ENCODE measurements around the gene ZG16B. TPM values are rescaled to one million over a fixed set of nuclear protein-coding genes. Genes with fewer than 3 reads are reported as not detected.
A peak's percentile ranks its signal among the peaks of the same experiment; 100 is the strongest.

Gene ZG16B
- total RNA-seq, 1 experiment from 2014 or later: 1.8 TPM

DNA sequence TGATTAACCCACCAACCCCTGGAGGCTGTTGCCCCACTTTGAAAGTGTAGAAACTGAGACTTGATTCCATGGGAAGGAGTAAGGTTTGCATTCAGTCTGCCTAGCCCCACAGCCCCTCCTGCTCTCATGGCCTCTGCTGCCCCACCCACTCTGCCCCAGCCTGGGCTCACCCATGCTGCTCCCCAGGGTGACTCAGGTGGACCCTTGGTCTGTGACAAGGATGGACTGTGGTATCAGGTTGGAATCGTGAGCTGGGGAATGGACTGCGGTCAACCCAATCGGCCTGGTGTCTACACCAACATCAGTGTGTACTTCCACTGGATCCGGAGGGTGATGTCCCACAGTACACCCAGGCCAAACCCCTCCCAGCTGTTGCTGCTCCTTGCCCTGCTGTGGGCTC, 25.4 kb upstream of the ZG16B start:
- no peak for DNase-seq (ENCODE audit: low spot score)

- DNase-seq (ENCODE audit: low spot score): no peak
Measured at GRCh38 chr16:2806286-2806685, 23.8 kb upstream of the ZG16B start.

DNA sequence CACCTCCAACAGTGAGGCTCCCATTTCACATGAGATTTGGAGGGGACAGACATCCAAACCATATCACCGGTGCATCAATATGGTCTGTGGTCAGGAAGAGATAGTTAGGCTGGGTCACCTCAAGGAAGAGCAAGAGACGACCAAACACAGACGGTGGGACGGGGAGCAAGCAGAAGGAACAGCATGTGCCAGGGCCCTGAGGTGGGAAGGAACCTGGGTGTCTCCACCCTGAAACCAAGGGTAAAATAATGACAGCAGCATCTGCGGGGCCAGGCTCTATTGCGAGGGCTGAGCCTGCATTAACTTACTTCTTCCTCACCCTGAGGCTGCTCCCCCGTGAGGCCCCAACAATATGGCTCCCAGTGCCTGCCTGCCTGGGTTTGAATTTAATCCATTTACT, 21.9 kb upstream of the ZG16B start:
- no peak for DNase-seq (ENCODE audit: low spot score)

DNA sequence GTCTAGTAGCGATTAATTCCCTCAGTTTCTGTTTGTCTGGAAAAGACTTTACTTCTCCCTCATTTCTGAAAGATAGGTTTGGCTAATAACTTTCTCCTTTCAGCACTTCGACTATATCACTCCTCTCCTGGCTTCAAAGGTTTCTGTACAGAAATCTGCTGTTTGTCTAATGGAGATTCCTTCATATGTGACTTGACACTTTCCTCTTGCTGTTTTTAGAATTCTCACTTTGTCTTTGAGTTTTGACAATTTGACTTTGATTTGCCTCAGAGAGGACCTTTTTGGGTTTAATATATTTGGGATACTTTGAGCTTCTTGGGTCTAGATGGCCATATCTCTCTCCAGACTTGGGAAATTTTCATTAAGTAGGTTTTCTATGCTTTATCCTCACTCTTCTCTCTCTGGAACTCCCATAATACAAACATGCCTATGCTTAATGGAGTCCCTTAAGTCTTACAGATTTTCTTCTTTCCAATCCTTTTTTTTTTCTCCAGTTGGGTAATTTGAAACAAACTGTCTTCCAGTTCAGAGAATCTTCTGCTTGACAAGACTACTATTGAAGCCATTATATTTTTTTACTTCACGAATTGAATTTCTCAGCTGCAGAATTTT, 20.8 kb upstream of the ZG16B start:
- DNase-seq (ENCODE audit: low spot score): no peak

DNA sequence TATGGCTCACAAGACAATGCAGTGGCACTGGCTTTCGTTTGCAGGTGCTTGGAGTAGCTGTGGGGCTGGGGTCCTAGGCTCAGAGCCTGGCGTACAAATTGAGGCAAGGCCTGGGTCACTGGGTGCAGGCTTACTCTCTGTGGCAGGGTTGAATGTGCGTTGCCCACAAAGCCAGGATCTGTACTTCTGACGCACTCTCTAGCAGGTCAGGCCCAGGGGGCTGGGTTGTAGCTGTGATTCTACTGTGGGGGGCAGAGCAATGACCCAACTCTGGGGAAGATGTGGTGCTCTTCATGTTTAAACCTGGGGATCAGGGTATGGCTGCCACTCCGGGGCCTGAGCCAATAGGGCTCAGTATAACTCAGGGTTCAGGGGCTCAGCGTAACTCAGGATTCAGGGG, 19.5 kb upstream of the ZG16B start:
- no peak for DNase-seq (ENCODE audit: low spot score)

DNA sequence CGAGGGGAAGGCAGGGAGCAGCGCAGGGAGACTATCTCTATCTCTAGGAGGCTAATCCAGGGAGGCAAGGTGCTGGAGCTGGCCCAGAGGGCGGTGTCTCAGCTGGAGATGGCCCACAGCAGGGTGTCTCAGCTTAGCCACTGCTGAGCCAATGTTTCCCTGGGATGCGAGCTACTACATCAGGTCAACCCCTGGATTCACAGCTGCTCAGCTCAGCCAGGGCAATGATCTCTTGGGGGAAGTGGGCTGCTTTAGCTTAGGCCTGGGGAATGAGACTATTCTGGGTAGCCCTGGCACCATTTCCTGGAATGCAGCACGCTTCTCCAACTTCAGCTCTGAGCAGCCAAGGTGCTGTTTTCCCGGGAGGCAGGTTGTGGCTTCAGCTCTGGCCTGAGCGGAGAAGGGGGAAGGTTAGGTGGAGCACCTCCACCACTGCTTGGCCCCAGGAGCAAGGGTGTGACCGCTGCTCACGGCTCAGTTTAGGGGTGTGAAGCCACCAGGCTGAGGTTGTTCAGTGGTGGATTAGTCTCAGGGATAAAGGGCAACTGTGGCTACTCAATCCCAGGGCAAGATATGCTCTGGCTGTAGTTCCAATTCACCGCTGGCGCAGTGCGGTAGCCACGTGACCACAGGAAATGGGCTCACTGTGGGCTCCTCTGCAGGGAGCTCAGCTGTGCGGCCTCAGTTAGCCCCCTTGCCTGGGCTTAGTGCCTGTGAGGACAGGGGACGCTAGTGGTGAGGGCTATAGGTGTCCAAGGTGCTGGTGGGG, 18.2 kb upstream of the ZG16B start:
- DNase-seq (ENCODE audit: low spot score): peak; percentile 62

GRCh38 chr16:2813771-2814221, 16.3 kb upstream of the ZG16B start:
- DNase-seq (ENCODE audit: low spot score): no peak

- DNase-seq (ENCODE audit: low spot score): no peak
Measured at GRCh38 chr16:2814551-2815298, 15.4 kb upstream of the ZG16B start.

- DNase-seq (ENCODE audit: low spot score): no peak
Measured at GRCh38 chr16:2815299-2815771, 14.8 kb upstream of the ZG16B start.

DNA sequence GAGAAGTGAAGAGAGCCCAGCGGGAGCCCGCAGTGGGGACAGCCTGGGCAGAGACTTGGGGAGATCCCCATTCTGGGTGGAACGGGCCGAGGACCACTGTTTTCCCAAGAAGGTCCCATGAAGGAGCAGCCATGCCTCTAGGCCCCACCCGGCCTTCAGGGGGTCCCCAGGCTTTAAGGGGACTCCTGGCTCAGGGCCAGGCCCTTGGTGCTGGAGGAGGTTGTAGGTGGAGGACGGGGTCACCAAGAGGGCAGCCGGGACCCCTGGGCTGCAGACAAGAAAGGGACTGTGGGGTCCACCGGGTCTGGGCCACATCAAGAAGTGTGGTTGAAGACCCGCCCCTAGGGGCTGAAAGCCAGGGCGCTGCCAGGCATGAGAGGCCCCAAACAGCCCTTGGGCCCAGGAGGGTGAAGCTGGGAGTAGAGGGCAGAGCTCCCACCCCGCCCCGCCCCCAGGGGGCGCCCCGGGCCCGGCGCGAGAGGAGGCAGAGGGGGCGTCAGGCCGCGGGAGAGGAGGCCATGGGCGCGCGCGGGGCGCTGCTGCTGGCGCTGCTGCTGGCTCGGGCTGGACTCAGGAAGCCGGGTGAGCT, 13.3 kb upstream of the ZG16B start, which contains the start of gene PRSS21:
TSS of gene PRSS21 (plus strand) at position 487 of the 589 bp plus-strand sequence. CDS start at position 519, 32 bp downstream.
- DNase-seq (ENCODE audit: low spot score): no peak

GRCh38 chr16:2817340-2818271, 12.5 kb upstream of the ZG16B start:
- no peak for DNase-seq (ENCODE audit: low spot score)

GRCh38 chr16:2818272-2818876, 11.7 kb upstream of the ZG16B start:
- no peak for DNase-seq (ENCODE audit: low spot score)

DNA sequence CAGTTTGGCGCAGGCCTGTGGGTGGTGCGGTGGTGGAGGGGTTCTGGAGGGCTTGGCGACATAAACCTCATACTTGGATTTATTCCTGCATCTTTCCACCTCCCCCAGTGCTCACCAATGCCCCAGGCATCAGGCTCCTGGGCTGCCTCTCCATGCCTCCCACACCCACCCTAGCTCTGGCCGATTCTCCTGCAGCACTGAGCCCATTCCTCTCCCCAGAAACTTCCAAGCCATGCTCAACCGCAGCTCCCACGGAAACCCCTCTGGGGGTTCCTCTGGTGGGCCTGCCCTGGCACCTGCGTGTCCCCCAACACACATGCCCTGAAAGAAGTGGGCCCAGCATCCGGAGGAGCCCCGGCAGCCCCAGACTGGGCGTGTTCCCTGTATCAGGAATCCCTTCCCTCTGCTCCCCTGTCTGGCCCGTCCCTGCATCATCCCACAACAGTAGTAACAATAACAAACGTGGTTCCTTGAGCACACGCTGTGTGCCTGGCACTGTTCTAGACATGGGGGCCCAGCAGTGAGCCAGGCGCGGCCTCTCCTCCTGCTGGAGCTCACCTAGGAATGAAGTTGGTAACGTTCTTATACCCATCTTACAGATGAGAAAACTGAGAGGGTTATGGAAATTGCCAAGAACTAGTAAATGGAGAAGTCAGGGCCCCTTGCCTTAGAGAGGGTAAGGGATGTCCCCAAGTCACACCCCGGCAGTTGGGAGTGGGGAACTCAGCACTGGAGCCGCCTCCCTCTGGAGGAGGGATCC, 10.7 kb upstream of the ZG16B start:
- no peak for DNase-seq (ENCODE audit: low spot score)

DNA sequence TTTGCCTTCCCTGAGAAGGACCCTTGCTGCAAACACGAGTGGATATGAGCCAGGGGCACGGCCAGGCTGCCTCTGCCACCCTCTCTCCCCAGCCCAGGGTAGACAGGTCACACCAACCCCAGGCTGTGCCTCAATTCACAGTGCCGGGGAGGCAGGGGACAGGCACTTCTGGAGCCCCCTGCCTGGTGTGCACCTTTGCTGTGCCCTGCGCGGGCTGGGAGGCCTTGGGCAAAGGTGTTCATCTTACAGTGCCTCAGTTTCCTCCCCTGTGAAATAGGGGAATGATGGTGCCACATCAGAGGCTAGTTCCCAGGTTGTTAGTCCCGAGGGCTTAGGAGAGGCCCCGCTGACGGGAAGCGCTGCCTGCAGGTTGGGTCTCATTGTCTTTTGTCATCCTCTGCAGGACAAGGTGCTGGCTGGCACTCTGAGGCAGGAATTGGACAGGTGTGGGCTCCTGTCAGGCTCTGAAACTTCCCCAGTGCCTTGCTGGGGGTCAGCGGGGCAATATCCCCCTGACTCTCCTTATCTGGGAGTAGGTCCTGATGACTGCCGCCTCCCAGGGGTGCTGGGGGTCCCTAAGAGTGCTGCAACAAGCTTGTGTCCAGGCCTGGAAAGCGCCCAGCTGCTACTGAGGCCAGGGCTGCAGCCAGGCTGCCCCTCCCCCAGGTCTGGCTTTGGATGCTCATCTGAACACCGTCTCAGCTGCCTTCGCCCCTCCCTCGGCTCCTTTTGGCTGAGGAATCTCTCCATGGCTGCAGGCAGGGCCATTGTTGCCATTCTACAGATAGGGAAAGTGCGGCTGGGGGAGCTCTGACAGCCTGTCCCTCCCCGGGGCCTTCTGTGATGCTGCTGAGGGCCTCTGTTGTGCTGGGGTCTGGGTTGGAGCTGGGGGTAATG, 9.9 kb upstream of the ZG16B start:
- no peak for DNase-seq (ENCODE audit: low spot score)

DNA sequence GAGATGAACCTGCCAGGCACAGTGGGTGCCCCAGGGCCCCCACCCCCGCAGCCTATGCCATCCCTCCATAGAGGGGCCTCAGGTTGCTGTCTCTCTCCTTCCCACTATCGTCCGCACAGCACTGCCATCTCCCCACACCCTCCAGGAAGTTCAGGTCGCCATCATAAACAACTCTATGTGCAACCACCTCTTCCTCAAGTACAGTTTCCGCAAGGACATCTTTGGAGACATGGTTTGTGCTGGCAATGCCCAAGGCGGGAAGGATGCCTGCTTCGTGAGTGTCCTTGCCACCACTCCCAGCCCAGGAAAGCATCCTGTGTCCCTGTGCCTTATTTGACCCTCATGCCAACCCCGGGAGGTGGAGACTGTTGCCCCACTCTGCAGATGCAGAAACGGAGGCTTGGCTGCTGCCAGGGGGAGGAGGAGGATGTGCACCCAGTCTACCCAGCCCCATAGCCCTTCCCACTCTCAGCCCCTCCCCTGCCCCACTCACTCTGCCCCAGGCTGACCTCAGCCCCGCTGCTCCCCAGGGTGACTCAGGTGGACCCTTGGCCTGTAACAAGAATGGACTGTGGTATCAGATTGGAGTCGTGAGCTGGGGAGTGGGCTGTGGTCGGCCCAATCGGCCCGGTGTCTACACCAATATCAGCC, 9.1 kb upstream of the ZG16B start:
- DNase-seq (ENCODE audit: low spot score): no peak

DNA sequence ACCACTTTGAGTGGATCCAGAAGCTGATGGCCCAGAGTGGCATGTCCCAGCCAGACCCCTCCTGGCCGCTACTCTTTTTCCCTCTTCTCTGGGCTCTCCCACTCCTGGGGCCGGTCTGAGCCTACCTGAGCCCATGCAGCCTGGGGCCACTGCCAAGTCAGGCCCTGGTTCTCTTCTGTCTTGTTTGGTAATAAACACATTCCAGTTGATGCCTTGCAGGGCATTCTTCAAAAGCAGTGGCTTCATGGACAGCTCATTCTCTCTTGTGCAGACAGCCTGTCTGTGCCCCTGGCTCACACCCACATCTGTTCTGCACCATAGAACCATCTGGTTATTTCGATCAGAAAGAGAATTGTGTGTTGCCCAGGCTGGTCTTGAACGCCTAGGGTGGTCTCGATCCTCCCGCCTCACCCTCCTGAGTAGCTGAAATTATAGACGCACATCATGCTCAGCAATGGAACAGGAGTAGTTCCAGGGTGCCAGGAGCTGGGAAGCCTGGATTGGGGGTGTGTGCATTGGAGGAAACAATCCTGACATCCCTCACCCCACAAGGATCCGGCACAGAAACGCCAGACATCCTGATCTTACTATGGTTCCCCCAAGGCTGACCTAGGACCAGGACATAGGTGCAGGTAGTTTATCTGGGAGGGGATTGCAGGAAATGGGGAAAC, 8.5 kb upstream of the ZG16B start:
- DNase-seq (ENCODE audit: low spot score): no peak

DNA sequence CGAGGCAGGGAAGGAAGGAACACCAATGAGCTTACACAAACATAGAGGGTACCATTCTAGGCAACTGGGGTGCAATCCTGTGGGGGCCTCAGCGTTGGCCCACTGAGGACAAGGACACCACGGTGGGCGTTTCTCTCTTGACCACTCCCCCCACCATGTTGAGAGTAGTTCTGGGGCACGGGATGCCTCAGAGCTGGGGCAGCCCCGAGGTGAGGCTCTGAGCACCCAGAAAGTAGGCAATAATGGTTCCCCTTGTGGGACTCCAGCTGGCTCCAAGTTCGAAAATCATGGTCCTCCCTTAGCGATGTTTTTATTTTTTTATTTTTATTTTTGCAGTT, 8.0 kb upstream of the ZG16B start:
- DNase-seq (ENCODE audit: low spot score): no peak

DNA sequence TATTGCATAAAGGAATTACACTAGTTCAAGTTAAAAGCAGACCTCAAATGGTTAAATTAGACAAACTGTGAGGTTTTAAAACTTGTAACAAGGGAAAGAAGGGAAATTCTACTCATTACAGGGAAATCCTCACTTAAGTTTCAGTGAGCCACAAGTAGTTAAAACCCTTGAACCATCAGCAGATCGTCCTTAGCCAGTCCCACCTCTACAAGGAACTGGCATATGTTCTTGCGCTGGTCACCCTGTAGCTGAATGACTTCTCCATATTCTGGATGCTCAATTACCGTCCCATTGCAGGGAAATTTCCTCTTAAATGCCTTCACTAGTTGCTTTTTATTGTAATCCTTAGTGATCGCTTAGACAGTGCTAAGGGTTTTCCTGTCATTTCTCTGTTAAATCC, 7.6 kb upstream of the ZG16B start:
- DNase-seq (ENCODE audit: low spot score): no peak

Measured in A172 (cell line).